Measurements from ENCODE around the gene EXT2.

Gene EXT2

DNA sequence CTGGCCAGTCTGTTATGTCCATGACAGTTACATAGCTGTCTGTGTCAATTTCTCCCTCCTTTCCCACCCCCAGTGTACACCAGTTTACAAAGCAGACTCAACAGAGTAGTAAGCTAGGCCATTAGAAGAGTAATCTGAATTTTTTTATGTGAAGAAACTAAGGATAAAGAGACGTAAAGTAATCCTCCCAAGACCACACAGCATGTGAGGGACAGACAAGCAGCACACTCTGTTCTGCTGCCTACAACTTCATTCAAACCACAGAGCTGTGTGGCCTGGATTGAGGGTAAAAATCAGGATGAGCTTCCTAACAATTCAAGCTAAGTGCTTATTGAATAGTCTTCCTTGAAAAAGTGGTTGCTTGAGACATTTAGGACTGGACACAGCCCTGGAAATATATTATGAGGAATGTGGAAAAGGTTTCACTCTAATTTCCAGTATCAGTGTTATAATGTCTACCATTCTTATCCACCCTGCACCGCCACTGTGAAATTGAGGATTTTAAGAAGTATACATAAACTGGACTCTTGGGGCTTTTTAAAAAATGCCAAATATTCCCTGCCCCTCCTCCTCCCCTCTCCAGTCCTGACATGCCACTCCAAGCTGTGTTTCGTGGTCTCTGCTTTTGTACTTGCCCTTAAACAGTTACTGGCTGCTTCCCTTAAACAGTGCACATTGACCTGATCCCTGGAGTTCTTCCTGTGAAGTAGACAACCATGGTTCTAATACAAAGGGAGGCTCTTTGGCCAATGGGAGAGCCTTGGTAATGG is 40.9 kb downstream of the EXT2 start:
- DNase-seq, result no peak

DNA sequence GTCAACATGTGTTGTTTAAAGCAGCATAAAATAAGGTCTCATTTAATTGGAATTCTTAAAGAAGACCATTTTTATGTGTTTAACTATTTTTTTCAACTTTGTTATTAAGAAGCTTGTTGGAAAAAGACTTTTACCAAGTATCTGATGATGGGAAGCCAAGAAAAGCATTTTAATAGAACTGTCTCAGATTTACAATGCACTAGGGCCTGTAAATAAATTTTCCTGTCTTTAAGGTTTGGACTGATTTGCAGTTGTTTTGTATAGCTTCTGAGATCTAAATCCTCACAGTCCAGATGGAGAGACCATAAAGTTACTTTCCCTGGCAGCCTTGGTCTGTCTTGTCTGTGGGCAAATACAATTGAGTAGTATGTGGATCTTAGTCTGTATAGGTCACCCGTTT is 41.6 kb downstream of the EXT2 start:
- no peak for DNase-seq

DNA sequence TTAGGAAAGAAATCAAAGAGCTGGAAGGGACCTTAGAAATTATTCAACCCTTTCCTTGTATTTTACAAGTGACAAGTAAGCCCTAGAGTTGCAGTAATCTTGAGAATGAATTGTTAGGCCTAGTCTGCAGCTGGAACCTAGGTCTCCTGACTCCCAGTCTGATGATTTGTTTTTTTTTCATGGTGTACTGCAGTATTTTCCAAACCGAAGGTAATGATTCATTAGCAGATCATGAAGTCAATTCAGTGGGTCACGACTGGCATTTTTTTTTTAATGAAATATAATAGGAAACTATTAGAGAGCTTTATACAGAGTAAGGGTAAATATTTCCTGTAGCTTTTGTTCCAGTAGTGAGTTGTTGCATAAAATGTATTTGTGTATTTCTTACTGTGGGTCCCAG is 42.8 kb downstream of the EXT2 start:
- DNase-seq, result no peak

DNA sequence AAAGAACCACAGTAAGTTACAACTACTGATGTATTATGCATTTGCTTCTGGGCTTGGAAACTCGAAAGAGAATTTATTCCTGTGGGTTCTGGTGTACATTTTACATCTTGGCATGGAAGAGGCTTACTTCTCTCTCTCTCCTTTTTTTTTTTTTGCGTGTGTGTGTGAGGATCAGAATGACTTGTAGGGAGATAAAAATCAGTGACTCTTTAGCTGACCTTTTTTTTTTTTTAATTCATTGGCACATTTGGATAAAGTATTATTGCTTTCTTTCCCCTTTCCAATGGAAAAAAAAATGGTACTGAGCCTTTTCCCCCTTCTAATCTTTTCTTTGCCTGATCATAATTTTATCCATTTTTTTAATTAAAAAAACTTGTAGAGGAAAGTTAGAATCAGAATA is 43.5 kb downstream of the EXT2 start:
- DNase-seq, result no peak

DNA sequence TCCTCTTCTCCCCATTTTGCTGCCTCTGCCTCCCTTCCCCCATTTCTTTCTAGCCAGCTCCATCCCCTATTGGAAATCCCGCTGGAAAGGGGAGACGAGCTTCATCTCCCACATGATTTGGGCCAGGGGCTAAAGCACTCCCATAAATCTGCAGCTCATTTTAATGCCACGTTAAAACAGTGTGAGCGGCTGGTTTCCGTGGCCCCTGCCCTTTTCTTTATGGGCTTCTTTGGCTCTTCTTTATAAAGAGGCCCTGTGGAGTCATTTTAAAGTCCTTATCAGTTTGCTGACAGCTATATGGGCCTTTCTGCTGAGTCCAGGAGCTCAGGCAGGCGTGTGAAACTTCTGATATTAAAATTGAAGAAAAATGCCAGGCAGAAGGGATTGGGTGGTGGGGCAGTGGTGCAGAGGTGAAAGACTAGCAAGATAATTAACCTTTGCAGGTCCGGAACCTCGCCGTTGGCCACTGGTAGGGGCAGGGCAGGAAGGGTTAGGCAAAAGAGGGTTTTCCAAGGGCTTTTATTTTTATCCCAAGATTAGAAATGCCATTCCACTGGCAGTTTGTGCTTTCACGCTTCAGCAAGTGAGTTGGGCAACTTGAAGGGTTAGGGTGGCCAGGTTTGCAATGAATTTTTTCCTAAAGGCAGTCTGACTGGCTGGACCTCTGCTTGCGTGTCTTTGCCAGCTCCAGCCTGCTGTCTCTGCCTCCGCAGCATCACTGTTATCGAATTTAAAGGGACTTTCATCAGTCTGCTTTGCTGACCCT is 44.3 kb downstream of the EXT2 start:
- DNase-seq, result no peak

DNA sequence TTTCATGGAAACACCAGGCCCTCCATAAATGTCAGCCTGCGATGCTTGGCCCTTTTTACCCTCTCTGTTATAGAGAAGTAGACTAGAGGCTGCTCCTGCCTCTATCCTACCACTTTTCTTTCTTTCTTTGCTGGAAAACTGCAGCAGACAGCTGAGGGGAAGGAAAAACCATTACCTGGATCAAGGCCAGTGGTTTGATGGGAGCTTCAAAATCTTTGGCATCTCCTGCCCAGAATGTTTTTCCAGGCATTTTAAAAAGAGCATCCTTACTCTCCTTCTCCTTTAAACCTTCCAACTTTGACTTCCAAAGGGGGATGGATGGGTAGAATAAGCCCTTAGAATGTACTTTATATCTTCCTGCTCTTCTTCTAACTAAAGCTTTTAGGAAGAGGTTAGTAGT is 44.9 kb downstream of the EXT2 start:
- no peak for DNase-seq

DNA sequence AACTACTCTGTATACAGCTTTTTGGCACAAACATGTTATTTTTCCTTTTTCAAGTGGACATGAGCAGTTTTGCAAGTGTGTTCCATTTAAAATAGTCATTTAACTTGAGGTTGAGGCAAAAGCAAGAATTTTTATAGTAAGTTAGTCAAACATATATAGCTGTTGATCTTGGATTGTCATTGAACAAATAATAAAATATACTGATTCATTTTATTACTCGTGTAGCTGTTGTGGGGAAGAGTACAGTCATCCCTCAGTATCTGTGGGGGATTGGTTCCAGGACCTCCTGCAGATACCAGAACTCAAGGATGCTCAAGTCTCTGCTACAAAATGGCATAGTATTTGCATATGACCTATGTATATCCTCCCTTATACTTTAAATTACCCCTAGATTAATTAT is 45.3 kb downstream of the EXT2 start:
- DNase-seq, result no peak

DNA sequence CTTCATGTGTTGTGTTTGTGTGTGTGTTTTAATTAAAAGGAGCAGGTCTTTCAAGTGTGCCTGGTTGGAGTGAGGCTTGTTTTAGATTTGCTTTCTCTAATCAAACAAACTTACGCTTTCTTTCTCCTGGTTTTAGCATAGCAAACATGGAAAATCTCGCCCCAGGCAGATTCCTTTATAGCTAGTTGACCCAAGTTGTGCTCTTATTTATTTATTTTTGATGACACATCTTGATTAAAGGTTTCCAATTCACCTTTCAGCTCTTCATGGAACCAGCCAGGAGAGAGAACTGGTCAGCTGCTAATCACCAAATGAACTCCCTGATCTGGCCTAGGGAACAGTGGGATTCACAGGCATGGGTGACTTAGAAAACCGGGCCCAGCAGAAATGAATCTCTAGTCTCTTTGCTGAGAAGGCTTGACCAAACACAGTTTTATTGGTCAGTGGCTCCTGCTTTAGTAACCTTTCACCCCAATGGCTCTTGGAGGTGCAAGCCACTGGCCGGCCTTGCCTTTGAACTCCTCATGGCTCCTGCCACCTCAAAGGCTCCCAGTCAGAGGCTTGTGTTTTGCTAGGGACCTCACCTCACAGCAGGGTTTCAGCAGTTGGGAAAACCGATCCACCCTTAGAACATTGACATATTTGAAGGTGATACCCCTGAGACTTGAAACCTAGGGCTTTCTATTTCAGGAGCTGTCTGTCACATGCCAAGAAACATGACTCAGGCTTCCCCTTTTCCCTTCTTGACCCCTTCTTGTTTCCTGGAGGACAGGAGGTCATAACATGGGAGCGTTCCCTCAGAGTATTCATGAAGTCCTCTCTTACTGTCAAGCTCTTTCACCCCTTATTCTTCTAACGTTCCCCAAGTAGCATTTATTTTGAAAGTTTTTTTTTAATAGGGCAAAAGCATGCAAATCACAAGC is 48.8 kb downstream of the EXT2 start:
- DNase-seq, result no peak

DNA sequence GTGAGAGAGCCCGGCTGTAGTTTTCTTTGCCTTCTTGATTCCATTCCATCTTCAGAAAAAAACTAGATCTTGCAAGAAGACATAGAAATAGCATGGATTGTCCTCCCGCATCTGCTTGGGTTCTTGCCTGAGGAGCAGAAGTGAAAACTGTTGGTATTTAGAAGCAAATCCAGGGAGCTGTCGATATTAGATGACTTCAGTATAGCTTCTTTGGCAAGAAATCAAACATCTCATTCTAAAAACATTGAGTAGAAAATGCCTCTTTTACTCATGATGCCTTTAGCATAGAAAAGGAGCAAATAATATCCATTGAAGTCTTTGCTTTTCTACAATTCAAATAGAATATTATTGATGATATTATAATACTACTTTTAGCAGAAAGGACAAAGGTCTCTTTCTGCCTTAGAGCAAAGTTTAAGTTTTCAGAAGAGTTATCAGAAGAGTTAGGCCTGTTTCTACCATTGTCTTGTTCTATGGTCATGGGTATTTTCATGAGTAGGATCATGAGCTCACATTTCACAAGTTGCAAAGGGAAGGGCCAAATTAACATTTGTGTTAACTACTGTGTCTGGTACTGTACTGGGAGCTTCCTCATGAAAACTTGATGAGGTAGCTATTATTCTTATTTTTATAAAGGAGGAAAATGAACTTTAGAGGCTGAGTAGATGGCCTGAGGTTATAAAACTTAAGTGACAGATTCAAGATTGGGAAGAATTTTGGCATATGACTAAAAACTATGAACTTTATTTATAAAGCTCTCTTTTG is 49.7 kb downstream of the EXT2 start:
- no peak for DNase-seq

DNA sequence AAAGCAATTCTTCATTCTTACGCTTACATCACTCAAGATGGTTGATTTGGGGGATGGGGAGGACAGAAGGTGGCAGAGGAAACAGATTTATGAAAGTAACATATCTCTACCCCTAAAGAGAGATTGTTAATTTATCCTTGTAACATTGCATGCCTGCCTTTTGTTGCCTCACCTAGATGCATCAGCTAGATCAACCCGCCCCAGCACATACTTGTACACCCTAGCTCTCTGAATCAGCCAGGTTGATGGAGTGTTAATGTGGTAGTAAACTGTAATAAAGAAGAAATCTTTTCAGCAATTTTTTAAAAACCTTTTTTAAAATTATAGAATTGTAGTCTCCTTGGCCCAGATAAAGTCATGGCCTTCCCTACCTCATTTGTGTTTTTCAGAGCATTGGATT is 51.5 kb downstream of the EXT2 start:
- DNase-seq, result no peak

DNA sequence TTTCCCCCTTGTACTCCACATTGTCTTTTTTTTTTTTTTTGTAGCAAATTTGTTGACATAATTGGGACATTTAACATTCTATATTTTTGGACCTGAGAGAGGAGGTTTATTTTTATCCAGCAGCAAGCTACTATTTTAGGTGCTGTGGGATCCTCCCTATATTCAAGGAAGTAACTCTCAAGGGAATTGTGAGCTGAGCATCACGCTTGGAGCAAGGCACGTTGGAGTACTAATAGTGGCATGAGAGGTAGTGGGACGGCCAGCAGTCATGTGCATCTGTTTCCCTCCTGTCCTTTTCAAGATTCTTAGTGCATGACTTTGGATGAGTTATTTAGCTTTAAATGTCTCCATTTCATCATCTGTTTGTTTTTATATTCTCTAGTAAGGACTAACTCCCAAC is 52.3 kb downstream of the EXT2 start:
- no peak for DNase-seq

DNA sequence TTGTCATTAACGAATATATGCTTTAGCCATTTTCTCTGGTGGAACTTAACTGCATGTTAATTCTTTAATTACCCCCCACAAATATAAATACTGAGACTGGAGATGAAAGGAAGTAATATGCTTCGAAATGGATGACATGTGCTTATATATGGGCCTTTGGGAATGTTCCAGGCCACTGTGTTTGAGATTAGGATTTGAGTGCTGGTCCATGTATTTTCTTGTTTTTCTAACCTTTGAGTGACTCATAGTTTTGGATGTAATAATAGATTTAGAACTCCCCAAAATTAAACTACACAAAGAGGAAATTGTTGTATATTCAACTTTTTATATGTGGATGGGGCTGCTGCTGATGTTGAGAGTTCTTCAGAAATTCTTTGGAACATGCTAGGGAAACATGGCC is 54.2 kb downstream of the EXT2 start:
- DNase-seq, result no peak

DNA sequence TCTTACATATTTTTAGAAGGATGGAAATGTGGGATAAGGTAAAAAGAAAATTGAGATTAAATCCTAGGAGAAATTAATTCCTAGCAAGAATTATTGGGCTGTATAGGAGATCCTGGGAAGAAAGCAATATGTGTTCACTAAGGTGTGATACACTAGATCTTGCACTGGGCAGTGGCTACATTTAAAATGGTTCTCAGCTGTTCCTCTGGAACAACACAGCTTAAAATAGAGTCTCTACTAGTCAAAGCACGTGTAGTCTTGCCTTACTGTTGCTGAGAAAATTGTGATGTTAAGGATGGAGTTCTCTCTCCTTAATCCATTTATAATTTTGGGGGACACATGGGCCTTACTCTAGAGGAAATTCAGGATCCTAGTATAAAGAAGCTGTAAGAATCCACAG is 54.9 kb downstream of the EXT2 start:
- no peak for DNase-seq

DNA sequence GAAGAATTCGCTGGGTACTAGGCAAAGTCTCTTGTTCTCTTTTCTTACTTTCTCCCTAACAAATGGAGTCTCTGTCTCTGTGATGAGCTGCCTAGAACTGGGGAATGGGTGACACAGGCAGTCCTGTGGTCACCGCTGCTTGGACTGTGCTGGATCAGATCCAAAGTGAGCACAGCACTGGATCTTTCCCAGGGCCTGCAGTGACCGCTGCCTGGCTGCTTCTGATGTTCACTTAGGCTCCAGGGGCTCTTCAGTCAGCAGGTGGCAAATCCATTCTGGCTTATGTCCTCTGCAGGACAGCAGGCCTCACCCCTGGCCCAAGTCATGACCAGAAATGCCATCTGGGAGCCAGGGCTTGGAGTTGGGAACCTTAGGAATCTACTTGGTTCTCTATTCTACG is 61.5 kb downstream of the EXT2 start:
- DNase-seq, result no peak

DNA sequence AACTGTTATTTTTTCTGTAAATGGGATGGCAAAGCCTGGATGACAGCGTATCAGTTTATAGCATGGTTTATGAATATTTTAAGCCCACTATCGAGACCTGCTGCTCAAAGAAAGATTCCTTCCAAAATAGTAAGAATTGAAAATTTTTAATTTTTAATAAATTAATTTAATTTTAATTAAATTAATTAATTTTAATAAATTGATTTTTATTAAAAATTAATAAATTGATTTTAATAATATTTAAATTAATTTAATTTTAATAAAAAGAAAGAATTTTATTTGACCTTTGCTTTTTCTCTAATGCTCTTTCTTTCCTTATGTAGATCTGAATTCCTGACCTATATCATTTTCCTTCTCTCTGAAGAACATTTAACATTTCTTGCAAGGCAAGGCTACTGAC is 62.9 kb downstream of the EXT2 start:
- no peak for DNase-seq

DNA sequence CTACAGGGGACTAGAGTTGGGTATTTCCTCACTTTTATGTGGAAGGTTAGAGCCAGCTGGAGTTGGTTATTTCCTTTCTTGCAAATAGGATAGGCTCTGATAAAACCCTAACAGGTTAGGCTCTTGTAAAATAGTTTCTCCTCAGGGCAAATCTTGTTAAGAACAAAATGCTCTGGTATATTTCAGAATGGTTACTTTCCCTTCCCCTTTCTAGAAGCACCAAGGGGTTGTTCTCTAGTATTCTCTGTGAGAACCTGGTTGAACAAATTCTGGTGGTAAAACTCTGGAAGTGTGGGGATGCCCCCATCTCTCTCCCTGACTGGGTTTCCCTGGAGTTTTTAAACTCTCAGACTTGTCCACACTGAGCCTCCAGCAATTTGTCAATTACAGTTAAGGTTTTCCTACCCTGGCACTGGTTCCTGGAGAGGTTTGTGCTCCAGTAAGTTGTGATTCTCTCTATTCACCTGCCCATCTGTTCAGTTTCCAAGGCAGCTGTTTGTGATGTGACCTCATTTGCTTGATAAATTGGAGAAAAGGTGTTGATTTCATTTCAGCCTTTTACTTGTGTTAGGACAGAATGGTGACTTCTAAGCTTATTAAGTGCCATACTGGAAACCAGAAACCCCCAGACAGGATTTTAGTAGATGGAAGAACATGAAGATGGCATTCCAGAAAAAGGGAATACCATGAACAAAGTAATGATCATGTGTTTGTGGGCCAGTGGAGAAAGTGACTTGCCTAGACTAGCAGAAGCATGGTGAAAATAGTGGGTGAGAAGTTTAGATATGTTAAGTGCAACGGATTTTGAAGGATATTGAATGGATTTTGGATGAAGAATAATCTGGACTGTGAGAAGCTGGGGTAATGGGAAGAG is 64.6 kb downstream of the EXT2 start:
- no peak for DNase-seq

DNA sequence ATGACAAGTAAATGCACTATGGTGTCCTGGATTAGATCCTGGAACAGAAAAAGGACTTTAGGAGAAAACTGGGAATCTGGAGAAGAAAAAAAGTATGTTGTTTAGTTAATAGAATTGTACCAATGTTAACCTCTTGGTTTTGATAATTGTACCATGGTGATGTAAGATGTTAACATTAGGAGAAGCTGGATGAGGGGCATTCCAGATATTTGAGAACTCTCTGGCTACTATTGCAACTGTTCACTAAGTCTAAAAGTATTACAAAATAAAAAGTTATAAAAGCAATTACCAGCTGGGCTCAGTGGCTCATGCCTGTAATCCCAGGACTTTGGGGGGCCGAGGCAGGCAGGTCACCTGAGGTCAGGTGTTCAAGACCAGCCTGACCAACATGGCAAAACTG is 66.5 kb downstream of the EXT2 start:
- no peak for DNase-seq

DNA sequence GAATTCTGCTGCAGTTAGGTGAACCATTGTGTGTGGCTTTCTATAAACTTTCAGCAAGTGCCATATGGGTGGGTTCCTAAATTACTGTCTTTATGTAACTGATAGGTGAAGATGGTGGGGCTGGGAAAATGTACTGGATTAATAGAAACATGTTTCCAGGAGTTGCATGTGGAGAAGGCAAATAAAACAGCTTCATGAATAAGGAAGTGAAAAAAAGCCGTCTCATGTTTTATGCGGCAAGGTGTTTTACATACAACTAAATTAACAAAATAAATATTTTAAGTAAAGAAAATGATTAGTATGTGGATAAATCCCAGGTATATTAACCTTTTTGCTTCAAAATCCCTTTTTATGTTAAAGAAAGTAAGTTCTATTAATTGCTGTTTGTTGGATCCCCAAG is 67.2 kb downstream of the EXT2 start:
- no peak for DNase-seq

DNA sequence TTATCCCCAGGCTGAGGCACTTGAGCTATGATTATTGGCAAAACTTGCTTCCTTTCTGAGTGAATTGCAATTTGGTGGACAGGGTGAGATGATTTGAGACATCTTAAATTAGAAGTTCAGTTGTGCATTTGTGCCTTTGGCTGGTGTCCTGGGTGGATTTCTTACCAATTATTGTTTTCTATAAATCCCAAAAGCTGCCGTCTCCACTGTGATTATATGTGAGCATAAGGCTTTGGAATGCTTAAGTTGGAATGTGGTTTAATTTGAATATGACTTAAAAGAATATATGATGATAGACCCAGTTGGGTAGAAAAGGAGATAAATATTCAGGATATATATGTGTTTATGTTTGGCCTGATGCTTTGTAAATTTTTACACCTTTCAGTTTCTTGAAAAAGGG is 70.0 kb downstream of the EXT2 start:
- no peak for DNase-seq

DNA sequence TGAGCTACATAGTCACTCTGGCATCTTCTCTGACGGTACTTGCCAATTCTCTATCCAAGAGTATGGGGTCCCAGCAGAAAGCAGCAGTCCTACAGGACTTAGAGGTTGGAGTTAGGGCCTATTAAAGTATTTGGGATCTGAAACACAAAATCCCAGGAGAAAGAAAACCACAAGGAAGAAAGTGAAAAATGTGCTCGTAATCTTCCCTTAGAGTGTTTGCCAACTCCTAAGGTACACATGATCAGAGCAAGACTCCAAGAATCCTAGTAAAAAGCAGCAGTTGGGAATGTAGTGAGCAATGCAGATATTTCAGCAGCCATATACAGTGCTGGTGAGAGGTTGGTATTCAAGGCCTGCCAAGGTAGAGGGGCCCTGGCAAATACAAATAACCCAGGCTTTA is 71.6 kb downstream of the EXT2 start:
- DNase-seq, result no peak

DNA sequence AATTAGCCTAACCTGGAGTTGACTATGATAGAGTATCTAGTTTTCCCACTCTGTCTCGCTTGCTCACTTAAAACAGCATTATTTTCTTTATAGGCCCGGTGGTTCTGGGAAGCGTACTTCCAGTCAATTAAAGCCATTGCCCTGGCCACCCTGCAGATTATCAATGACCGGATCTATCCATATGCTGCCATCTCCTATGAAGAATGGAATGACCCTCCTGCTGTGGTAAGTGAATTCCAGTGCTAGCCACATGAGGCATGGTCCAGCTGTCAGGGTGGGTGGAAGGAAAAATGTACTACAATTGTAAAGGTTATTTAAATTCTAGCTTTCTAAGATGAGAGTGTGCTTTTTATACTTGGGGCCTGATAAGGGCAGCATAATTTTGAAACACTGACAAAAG is 76.0 kb downstream of the EXT2 start:
- no peak for DNase-seq

DNA sequence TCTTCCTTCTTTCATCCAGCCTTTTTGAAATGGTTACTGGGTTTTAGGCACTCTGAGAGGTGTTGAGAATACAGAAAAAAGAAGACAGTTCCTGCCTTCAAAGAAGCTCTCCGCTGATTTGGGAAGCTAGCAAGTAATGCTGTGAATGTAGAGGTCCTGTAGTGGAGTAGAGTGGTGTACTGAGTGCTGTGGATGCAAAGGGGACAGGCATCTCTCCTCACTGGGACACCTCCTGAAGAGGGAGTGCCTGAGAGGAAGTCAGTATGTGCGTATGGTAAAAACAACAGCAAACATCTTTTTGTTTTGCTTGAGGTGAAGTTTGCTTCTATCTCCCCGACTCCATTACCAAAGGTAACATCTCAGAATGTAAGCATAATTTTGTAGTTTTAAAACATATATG is 77.5 kb downstream of the EXT2 start:
- no peak for DNase-seq
